ENCODE measurements around the gene TAC4. TPM values are rescaled to one million over a fixed set of nuclear protein-coding genes. Genes with fewer than 3 reads are reported as not detected.

TAC4 gene
- total RNA-seq, 1 experiment from 2014 or later = not detected

DNA sequence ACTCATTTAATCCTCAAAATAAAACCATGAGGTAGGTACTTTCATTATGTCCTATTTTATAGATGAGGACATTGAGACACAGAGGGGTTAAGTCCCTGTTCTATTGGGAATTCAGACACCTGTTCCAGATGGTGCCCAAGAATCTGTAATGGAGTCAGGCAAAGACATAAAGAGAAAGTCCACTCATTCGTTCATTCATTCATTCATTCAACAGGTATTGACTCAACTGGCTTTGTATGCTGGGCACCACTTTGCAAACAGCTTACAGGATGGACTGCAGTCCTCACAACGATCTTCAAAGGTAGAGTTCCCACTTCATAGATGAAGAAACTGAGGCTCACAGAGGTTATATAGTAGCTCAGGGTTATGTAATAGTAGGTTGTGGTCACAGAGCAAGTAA, 47.9 kb upstream of the TAC4 start:
- ChIA-PET POLR2A (ENCODE audit: low non-redundant PET) (interaction anchor here (0.6 to 0.7 kb wide), 2 partner anchors 45 to 257 kb away, joined by 3 to 8 read pairs; no protein-coding TSS in a partner anchor), CTCF (interaction anchor here (0.6 to 0.8 kb wide), 3 partner anchors 25 to 304 kb away, joined by 3 read pairs; no protein-coding TSS in a partner anchor)
- TF ChIP-seq, protein P1, sequence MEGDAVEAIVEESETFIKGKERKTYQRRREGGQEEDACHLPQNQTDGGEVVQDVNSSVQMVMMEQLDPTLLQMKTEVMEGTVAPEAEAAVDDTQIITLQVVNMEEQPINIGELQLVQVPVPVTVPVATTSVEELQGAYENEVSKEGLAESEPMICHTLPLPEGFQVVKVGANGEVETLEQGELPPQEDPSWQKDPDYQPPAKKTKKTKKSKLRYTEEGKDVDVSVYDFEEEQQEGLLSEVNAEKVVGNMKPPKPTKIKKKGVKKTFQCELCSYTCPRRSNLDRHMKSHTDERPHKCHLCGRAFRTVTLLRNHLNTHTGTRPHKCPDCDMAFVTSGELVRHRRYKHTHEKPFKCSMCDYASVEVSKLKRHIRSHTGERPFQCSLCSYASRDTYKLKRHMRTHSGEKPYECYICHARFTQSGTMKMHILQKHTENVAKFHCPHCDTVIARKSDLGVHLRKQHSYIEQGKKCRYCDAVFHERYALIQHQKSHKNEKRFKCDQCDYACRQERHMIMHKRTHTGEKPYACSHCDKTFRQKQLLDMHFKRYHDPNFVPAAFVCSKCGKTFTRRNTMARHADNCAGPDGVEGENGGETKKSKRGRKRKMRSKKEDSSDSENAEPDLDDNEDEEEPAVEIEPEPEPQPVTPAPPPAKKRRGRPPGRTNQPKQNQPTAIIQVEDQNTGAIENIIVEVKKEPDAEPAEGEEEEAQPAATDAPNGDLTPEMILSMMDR (conservative IDR thresholded peaks at IDR 0.05; ENCODE audit: low read depth, low read length) = no peak
- no peak for TF ChIP-seq EZH2 (IDR thresholded peaks at IDR 0.05; ENCODE audit: borderline replicate concordance, low read depth, low read length, poor library complexity, severe bottlenecking)
- H3K36me3 ChIP-seq (ENCODE audit: insufficient read depth, low read length, poor library complexity, severe bottlenecking) = no peaks in the 10 kb centered on the region
- DNase-seq (ENCODE audit: low spot score) = no peak
- no peak overlapping the region for H3K27ac ChIP-seq (ENCODE audit: low read depth, low read length, poor library complexity, severe bottlenecking)
- H3K9me3 ChIP-seq (ENCODE audit: low read depth, low read length, poor library complexity, severe bottlenecking) = no peaks in the 10 kb centered on the region
- H3K4me1 ChIP-seq (ENCODE audit: insufficient read depth, low read length, poor library complexity, severe bottlenecking) = no peaks in the 10 kb centered on the region
- intact Hi-C loops (cut with micrococcal nuclease; ENCODE audit: unreplicated experiment) = no loop called here
- H3K4me3 ChIP-seq (ENCODE audit: low read depth, low read length, poor library complexity, severe bottlenecking) = no peak overlapping the region
- peaks cover 18% of the 10 kb centered on the region for H3K27me3 ChIP-seq (replicated peaks; ENCODE audit: insufficient read depth, low read depth, low read length, poor library complexity)
- BruUV-seq (replicated peaks) = no TSS peak

- Histone ChIP-seq H3K9me3 (ENCODE audit: low read depth, low read length, poor library complexity, severe bottlenecking) (no peaks in the 10 kb centered on the region), H3K4me3 (ENCODE audit: low read depth, low read length, poor library complexity, severe bottlenecking) (no peak overlapping the region), H3K27ac (ENCODE audit: low read depth, low read length, poor library complexity, severe bottlenecking) (no peak overlapping the region), H3K4me1 (ENCODE audit: insufficient read depth, low read length, poor library complexity, severe bottlenecking) (no peaks in the 10 kb centered on the region), H3K36me3 (ENCODE audit: insufficient read depth, low read length, poor library complexity, severe bottlenecking) (no peaks in the 10 kb centered on the region), H3K27me3 (replicated peaks; ENCODE audit: insufficient read depth, low read depth, low read length, poor library complexity) (peaks cover 7% of the 10 kb centered on the region)
- TF ChIP-seq EZH2 (IDR thresholded peaks at IDR 0.05; ENCODE audit: borderline replicate concordance, low read depth, low read length, poor library complexity, severe bottlenecking) = no peak
- TF ChIP-seq, protein P1 (conservative IDR thresholded peaks at IDR 0.05; ENCODE audit: low read depth, low read length) = no peak
- intact Hi-C loops (cut with micrococcal nuclease; ENCODE audit: unreplicated experiment) = no loop called here
- ChIA-PET CTCF (interaction anchor here (0.6 kb wide), 1 partner anchor 17 kb away, joined by 3 read pairs; no protein-coding TSS in a partner anchor), POLR2A (ENCODE audit: low non-redundant PET) (no interaction called here)
- DNase-seq (ENCODE audit: low spot score) = no peak
- BruUV-seq (replicated peaks) = no TSS peak
Measured at GRCh38 chr17:49894761-49895160, 46.9 kb upstream of the TAC4 start.

DNA sequence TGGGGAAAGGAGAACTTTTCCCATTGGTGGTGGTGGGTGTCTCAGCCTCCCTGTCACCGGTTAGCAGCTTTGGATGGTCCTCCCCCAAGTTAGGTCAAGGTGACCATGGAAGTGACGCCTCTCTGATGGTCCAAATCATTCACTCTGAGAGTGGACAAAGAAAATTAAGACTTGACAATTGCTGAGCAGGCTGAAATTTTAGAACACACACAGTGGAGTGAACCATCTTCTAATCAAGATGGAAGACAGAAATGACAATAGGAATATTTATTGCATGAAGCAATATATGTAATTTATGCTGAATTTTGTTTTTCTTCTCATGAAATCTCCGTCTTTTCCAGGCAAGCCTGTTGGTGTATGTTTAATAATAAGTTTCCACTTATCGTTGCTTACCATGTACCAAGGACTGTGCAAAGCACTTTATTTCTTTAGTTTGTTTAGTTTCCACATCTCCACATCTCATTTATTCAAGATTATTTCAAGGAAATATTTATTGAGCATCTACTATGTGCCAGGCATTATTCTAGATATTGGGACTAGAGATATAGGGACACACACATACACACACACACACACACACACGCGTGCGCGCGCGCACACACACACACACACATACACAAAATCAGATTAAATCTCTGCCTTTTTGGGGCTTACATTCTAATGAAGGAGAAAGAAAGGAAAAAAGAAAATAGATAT, 44.0 kb upstream of the TAC4 start:
- no peak overlapping the region for H3K27ac ChIP-seq (ENCODE audit: low read depth, low read length, poor library complexity, severe bottlenecking)
- no peak for DNase-seq (ENCODE audit: low spot score)
- H3K4me3 ChIP-seq (ENCODE audit: low read depth, low read length, poor library complexity, severe bottlenecking) = no peak overlapping the region
- H3K36me3 ChIP-seq (ENCODE audit: insufficient read depth, low read length, poor library complexity, severe bottlenecking) = no peaks in the 10 kb centered on the region
- peaks cover 7% of the 10 kb centered on the region for H3K27me3 ChIP-seq (replicated peaks; ENCODE audit: insufficient read depth, low read depth, low read length, poor library complexity)
- ChIA-PET POLR2A (ENCODE audit: low non-redundant PET) (no interaction called here), CTCF (no interaction called here)
- no TSS peak for BruUV-seq (replicated peaks)
- intact Hi-C loops (cut with micrococcal nuclease; ENCODE audit: unreplicated experiment) = no loop called here
- no peaks in the 10 kb centered on the region for H3K9me3 ChIP-seq (ENCODE audit: low read depth, low read length, poor library complexity, severe bottlenecking)
- H3K4me1 ChIP-seq (ENCODE audit: insufficient read depth, low read length, poor library complexity, severe bottlenecking) = no peaks in the 10 kb centered on the region
- no peak for TF ChIP-seq EZH2 (IDR thresholded peaks at IDR 0.05; ENCODE audit: borderline replicate concordance, low read depth, low read length, poor library complexity, severe bottlenecking)
- TF ChIP-seq, protein P1 (conservative IDR thresholded peaks at IDR 0.05; ENCODE audit: low read depth, low read length) = no peak

Data from A673 (cell line).